ENCODE results near the gene ZNF358.

DNA sequence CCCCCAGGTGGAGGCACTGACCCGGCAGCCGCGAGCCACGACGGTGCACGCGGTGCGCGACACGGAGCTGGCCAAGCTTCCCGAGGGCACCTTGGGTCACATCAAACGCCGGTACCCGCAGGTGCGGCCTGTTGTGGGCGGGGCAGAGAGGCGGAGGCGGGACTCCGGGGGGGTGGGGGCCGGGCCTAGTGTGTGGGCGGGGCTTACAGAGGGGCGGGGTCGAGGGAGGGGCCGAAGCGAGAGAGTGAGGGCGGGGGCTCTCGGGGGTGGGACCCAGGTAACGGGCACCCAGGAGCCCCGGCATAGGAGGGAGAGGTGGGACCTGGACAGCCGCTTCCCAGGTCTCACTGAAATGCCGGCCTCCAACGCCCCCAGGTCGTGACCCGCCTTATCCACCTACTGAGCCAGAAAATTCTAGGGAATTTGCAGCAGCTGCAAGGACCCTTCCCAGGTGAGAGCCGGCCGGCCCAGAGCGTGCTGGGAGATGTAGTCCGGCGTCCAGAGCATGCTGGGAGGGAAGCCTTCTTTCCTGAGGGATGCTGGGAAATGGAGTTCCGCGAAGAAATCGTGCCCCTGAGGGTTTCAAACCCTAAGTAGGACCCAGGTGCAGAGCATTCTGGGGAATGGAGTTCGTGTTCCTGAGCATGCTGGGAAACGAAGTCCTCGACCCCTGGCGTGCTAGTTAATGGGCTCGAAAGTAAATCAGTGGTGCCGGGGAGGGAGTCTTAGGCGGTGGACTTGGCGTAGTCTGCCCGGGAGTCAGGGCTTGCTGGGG is 35.3 kb downstream of the ZNF358 start:
- TF ChIP-seq, protein P1, sequence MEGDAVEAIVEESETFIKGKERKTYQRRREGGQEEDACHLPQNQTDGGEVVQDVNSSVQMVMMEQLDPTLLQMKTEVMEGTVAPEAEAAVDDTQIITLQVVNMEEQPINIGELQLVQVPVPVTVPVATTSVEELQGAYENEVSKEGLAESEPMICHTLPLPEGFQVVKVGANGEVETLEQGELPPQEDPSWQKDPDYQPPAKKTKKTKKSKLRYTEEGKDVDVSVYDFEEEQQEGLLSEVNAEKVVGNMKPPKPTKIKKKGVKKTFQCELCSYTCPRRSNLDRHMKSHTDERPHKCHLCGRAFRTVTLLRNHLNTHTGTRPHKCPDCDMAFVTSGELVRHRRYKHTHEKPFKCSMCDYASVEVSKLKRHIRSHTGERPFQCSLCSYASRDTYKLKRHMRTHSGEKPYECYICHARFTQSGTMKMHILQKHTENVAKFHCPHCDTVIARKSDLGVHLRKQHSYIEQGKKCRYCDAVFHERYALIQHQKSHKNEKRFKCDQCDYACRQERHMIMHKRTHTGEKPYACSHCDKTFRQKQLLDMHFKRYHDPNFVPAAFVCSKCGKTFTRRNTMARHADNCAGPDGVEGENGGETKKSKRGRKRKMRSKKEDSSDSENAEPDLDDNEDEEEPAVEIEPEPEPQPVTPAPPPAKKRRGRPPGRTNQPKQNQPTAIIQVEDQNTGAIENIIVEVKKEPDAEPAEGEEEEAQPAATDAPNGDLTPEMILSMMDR (IDR thresholded peaks at IDR 0.05): no peak
- TF ChIP-seq EP300 (IDR thresholded peaks at IDR 0.05): no peak

All from sigmoid colon (tissue), 4 donors.